ENCODE measurements around the gene PAQR9. TPM values are rescaled to one million over a fixed set of nuclear protein-coding genes. Genes with fewer than 3 reads are reported as not detected.
A peak's percentile ranks its signal among the peaks of the same experiment; 100 is the strongest.

PAQR9 gene
- total RNA-seq, 1 experiment from 2014 or later = not detected

DNA sequence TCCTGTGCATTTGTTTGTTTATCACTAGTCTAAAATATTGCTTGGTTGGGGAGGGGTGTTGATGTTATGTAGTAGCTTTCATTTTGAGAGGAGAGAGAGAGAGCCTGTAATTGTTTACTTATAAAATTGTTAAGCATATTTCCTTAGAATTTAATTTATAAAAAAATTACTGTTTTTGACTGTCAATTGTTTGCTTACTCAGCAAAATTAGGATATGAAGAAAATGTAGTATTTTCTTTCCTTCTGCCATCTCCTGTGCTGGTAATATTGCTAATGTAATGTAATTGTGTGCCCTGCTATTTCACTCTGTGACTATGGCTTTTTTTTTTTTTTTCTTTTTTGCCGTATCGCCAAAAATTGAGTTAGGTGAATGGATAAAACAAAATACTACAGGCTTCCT lies 41.3 kb upstream of the PAQR9 start:
- intact Hi-C loops (cut with micrococcal nuclease; ENCODE audit: unreplicated experiment) = loop anchor here (5.0 to 10.0 kb wide), 2 partner anchors 280 to 558 kb away; partner anchors contain the start of genes TRPC1 and XRN1
- no TSS peak for BruUV-seq (replicated peaks)
- POLR2A ChIA-PET (ENCODE audit: unreplicated experiment) = no interaction called here

DNA sequence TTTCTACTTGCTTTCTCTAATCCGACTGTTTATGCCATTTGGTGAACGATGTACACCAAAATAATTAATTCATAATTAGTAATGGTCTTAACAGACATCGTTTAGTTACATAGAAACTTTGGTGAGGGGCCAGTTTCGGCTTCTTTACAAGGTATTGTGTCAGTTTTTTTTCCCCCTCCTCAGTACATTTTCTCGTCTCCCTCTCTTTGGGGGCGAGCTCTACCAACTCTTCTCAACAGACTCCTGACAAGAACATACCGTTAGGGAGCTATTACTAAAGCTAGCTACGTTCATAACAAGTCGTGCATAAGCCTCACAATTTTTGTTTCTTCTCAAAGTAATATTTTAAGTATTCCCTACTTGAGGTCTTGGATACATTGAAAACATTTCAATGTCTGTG lies 39.3 kb upstream of the PAQR9 start:
- 0 out of 2 replicates have a peak, but pooled peaks cover 4% of the 10 kb centered on the region for H3K36me3 ChIP-seq (ENCODE audit: low read depth)
- intact Hi-C loops (cut with micrococcal nuclease; ENCODE audit: unreplicated experiment) = loop anchor here (5.0 to 10.0 kb wide), 2 partner anchors 278 to 555 kb away; partner anchors contain the start of genes TRPC1 and XRN1
- CTCF ChIA-PET = interaction anchor here (0.7 kb wide), 1 partner anchor 571 kb away, joined by 3 read pairs; no protein-coding TSS in a partner anchor

More for the DNA sequence above, 41.3 kb upstream of the PAQR9 start:
- Histone ChIP-seq H2AFZ (no peak overlapping the region), H4K20me1 (ENCODE audit: insufficient read depth) (peaks cover 67% of the 10 kb centered on the region), H3K4me3 (no peak overlapping the region), H3K9me2 (ENCODE audit: insufficient read depth) (no peaks in the 10 kb centered on the region), H3K36me3 (ENCODE audit: low read depth) (0 out of 2 replicates have a peak, but pooled peaks cover 4% of the 10 kb centered on the region), H3K9me3 (ENCODE audit: insufficient read depth, low read depth) (no peaks in the 10 kb centered on the region), H3K79me2 (ENCODE audit: low read depth) (peaks cover 89% of the 10 kb centered on the region), H3K4me2 (peak overlapping the region; percentile 34; the same call in 1 of the 2 replicates), H3F3A (ENCODE audit: insufficient read depth, low read depth) (peaks cover 14% of the 10 kb centered on the region), H3K27ac (no peak overlapping the region), H3K4me1 (replicated peaks; ENCODE audit: insufficient read depth) (peaks cover 13% of the 10 kb centered on the region), H3K27me3 (ENCODE audit: insufficient read depth, low read depth) (no peaks in the 10 kb centered on the region)
- TF ChIP-seq, protein P1, sequence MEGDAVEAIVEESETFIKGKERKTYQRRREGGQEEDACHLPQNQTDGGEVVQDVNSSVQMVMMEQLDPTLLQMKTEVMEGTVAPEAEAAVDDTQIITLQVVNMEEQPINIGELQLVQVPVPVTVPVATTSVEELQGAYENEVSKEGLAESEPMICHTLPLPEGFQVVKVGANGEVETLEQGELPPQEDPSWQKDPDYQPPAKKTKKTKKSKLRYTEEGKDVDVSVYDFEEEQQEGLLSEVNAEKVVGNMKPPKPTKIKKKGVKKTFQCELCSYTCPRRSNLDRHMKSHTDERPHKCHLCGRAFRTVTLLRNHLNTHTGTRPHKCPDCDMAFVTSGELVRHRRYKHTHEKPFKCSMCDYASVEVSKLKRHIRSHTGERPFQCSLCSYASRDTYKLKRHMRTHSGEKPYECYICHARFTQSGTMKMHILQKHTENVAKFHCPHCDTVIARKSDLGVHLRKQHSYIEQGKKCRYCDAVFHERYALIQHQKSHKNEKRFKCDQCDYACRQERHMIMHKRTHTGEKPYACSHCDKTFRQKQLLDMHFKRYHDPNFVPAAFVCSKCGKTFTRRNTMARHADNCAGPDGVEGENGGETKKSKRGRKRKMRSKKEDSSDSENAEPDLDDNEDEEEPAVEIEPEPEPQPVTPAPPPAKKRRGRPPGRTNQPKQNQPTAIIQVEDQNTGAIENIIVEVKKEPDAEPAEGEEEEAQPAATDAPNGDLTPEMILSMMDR (conservative IDR thresholded peaks at IDR 0.05) = no peak
- no peak for TF ChIP-seq EZH2 (IDR thresholded peaks at IDR 0.05; ENCODE audit: low read depth)
- CTCF ChIA-PET = no interaction called here
- no peak for DNase-seq

DNA sequence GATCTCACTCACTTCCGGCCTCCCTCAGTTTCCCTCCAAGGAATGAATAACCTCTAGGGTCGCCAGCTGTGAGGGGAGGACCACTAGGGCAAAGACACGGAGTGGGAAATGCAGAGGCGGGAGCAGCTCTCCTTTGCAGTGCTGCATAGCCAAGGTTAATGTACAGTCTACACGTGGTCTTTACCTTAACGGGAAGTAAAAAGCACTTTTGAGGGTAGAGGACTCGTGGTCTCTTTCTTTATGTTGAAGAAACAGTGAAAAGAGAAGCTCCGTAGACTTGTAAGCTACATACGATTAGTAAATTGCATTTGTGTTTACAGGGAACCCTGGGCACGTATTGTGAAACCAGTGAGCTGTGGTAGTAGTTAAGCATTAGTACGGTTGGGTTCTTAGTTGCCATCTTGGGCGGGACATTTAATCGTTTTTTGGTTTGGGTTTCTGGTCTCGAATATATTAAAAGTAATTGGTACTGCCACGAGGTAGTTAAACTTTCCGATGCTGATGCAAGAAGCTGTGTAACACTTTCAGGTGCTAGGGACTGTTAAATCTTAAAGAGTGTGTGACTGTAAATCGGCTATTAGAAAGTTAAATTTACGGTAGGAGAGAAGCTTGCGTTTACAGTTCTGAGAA lies 38.7 kb upstream of the PAQR9 start:
- no peak for TF ChIP-seq EZH2 (IDR thresholded peaks at IDR 0.05; ENCODE audit: low read depth)
- TF ChIP-seq, protein P1 (conservative IDR thresholded peaks at IDR 0.05) = no peak
- BruUV-seq (replicated peaks) = no TSS peak
- Histone ChIP-seq H3F3A (ENCODE audit: insufficient read depth, low read depth) (peaks cover 19% of the 10 kb centered on the region), H3K27ac (peak overlapping the region; percentile 96), H3K4me3 (peak overlapping the region; percentile 93), H3K9me2 (ENCODE audit: insufficient read depth) (no peaks in the 10 kb centered on the region), H3K9me3 (ENCODE audit: insufficient read depth, low read depth) (no peaks in the 10 kb centered on the region), H4K20me1 (ENCODE audit: insufficient read depth) (peaks cover 41% of the 10 kb centered on the region), H3K4me2 (peak overlapping the region; percentile 100), H3K79me2 (ENCODE audit: low read depth) (peaks cover 67% of the 10 kb centered on the region), H3K27me3 (ENCODE audit: insufficient read depth, low read depth) (no peaks in the 10 kb centered on the region), H3K36me3 (ENCODE audit: low read depth) (0 out of 2 replicates have a peak, but pooled peaks cover 4% of the 10 kb centered on the region), H3K4me1 (replicated peaks; ENCODE audit: insufficient read depth) (peaks cover 40% of the 10 kb centered on the region), H2AFZ (peak overlapping the region; percentile 93)
- POLR2A ChIA-PET (ENCODE audit: unreplicated experiment) = interaction anchor here (0.5 to 0.6 kb wide), 2 partner anchors 417 to 1460 kb away, joined by 5 read pairs; no protein-coding TSS in a partner anchor
- CTCF ChIA-PET = interaction anchor here (1.3 to 1.8 kb wide), 2 partner anchors 135 to 174 kb away, joined by 4 to 8 read pairs; no protein-coding TSS in a partner anchor
- DNase-seq = no peak
- intact Hi-C loops (cut with micrococcal nuclease; ENCODE audit: unreplicated experiment) = loop anchor here (5.0 to 10.0 kb wide), 2 partner anchors 277 to 555 kb away; partner anchors contain the start of genes TRPC1 and XRN1

More for the DNA sequence above, 39.3 kb upstream of the PAQR9 start:
- H3K9me2 ChIP-seq (ENCODE audit: insufficient read depth) = no peaks in the 10 kb centered on the region
- peaks cover 34% of the 10 kb centered on the region for H3K4me1 ChIP-seq (replicated peaks; ENCODE audit: insufficient read depth)
- peak overlapping the region; percentile 100 for H3K4me2 ChIP-seq
- peaks cover 72% of the 10 kb centered on the region for H3K79me2 ChIP-seq (ENCODE audit: low read depth)
- peak overlapping the region; percentile 96 for H3K27ac ChIP-seq
- DNase-seq = no peak
- peak overlapping the region; percentile 93; the same call in 1 of the 2 replicates for H2AFZ ChIP-seq
- H3K27me3 ChIP-seq (ENCODE audit: insufficient read depth, low read depth) = no peaks in the 10 kb centered on the region
- POLR2A ChIA-PET (ENCODE audit: unreplicated experiment) = interaction anchor here (0.6 kb wide), 1 partner anchor 417 kb away, joined by 5 read pairs; no protein-coding TSS in a partner anchor
- no peak for TF ChIP-seq EZH2 (IDR thresholded peaks at IDR 0.05; ENCODE audit: low read depth)
- TF ChIP-seq, protein P1 (conservative IDR thresholded peaks at IDR 0.05) = no peak
- BruUV-seq (replicated peaks) = no TSS peak
- H3K4me3 ChIP-seq = peak overlapping the region; percentile 93
- H3K9me3 ChIP-seq (ENCODE audit: insufficient read depth, low read depth) = no peaks in the 10 kb centered on the region
- H3F3A ChIP-seq (ENCODE audit: insufficient read depth, low read depth) = peaks cover 19% of the 10 kb centered on the region
- H4K20me1 ChIP-seq (ENCODE audit: insufficient read depth) = peaks cover 46% of the 10 kb centered on the region
